H9 (cell line): ENCODE measurements around the gene FADS3. TPM values are rescaled to one million over a fixed set of nuclear protein-coding genes. Genes with fewer than 3 reads are reported as not detected.

Source experiments
- DNase-seq: peaks from one replicate; pipeline ENCODE4 v3.0.0-alpha.2; 2017
- H2AFZ ChIP-seq: one replicate; pipeline ENCODE4 v1.6.1; 2013; ENCODE audit warnings: mild to moderate bottlenecking, low read length, control low read depth, moderate library complexity
- H2AK5ac ChIP-seq: 2 replicates; pipeline ENCODE4 v1.6.1; 2013; ENCODE audit warnings: low read length, control low read depth, mixed read lengths; ENCODE audit not compliant: insufficient read length
- H2BK120ac ChIP-seq: one replicate; pipeline ENCODE4 v1.6.1; 2013; ENCODE audit warnings: low read depth, mild to moderate bottlenecking, low read length, control low read depth, inconsistent platforms; ENCODE audit not compliant: poor library complexity, severe bottlenecking
- H2BK12ac ChIP-seq: 2 replicates; pipeline ENCODE4 v1.6.1; 2013; ENCODE audit warnings: low read length, control low read depth, mixed read lengths, low read depth; ENCODE audit not compliant: insufficient read length
- H2BK15ac ChIP-seq: 2 replicates; pipeline ENCODE4 v1.6.1; 2013; ENCODE audit warnings: low read depth, low read length, control low read depth
- H2BK20ac ChIP-seq: one replicate; pipeline ENCODE4 v1.6.1; 2013; ENCODE audit warnings: low read depth, mild to moderate bottlenecking, low read length, control low read depth, inconsistent platforms; ENCODE audit not compliant: poor library complexity, severe bottlenecking
- H2BK5ac ChIP-seq: 2 replicates; pipeline ENCODE4 v1.6.1; 2013; ENCODE audit warnings: low read length, control low read depth, mixed read lengths; ENCODE audit not compliant: insufficient read length
- H3K14ac ChIP-seq: 2 replicates; pipeline ENCODE4 v1.6.1; 2013; ENCODE audit warnings: low read length, control low read depth; ENCODE audit not compliant: insufficient read depth
- H3K18ac ChIP-seq: 2 replicates; pipeline ENCODE4 v1.6.1; 2013; ENCODE audit warnings: low read depth, mild to moderate bottlenecking, mixed read lengths, low read length, control low read depth; ENCODE audit not compliant: insufficient read length
- H3K23ac ChIP-seq: 2 replicates; pipeline ENCODE4 v1.6.1; 2013; ENCODE audit warnings: low read length, control low read depth, mixed read lengths, low read depth; ENCODE audit not compliant: insufficient read length
- H3K23me2 ChIP-seq: 2 replicates; pipeline ENCODE4 v1.6.1; 2013; ENCODE audit warnings: low read depth, mild to moderate bottlenecking, mixed read lengths, low read length, control low read depth; ENCODE audit not compliant: insufficient read length, poor library complexity, severe bottlenecking
- H3K27ac ChIP-seq: 2 replicates; pipeline ENCODE4 v1.5.1; 2013; ENCODE audit warnings: low read length, control low read depth, mixed read lengths, low read depth; ENCODE audit not compliant: insufficient read length
- H3K27me3 ChIP-seq: 2 replicates; pipeline ENCODE4 v1.6.1; 2013; ENCODE audit warnings: low read length, control low read depth, inconsistent platforms; ENCODE audit not compliant: insufficient read depth
- H3K4ac ChIP-seq: 2 replicates; pipeline ENCODE4 v1.6.1; 2013; ENCODE audit warnings: low read depth, mild to moderate bottlenecking, control low read depth, inconsistent platforms, low read length, moderate library complexity
- H3K4me1 ChIP-seq: 2 replicates; pipeline ENCODE4 v1.6.1; 2013; ENCODE audit warnings: low read length, control low read depth, inconsistent platforms; ENCODE audit not compliant: insufficient read depth
- H3K4me2 ChIP-seq: 2 replicates; pipeline ENCODE4 v1.6.1; 2013; ENCODE audit warnings: low read length, control low read depth, mixed read lengths; ENCODE audit not compliant: insufficient read length, insufficient read depth
- H3K56ac ChIP-seq: 2 replicates; pipeline ENCODE4 v1.6.1; 2013; ENCODE audit warnings: low read depth, mild to moderate bottlenecking, mixed read lengths, low read length, control low read depth; ENCODE audit not compliant: insufficient read length
- H3K79me1 ChIP-seq: 2 replicates; pipeline ENCODE4 v1.6.1; 2013; ENCODE audit warnings: low read depth, mild to moderate bottlenecking, moderate library complexity, low read length, control low read depth, inconsistent platforms; ENCODE audit not compliant: insufficient read depth, poor library complexity, severe bottlenecking
- H3K79me2 ChIP-seq: 2 replicates; pipeline ENCODE4 v1.6.1; 2013; ENCODE audit warnings: low read length, control low read depth, inconsistent platforms; ENCODE audit not compliant: insufficient read depth
- H3K9ac ChIP-seq: 2 replicates; pipeline ENCODE4 v1.6.1; 2013; ENCODE audit warnings: low read length, control low read depth, mixed read lengths; ENCODE audit not compliant: insufficient read length; ENCODE audit errors: extremely low read depth
- H3K9me3 ChIP-seq: one replicate; pipeline ENCODE4 v1.6.1; 2013; ENCODE audit warnings: low read depth, low read length, inconsistent platforms; ENCODE audit not compliant: control insufficient read depth
- H3T11ph ChIP-seq: one replicate; pipeline ENCODE4 v1.6.1; 2013; ENCODE audit warnings: mild to moderate bottlenecking, low read length, control low read depth, inconsistent platforms
- H4K20me1 ChIP-seq: one replicate; pipeline ENCODE4 v1.6.1; 2013; ENCODE audit not compliant: control insufficient read depth, insufficient read length, insufficient read depth
- H4K5ac ChIP-seq: 2 replicates; pipeline ENCODE4 v1.6.1; 2013; ENCODE audit warnings: low read depth, mild to moderate bottlenecking, mixed read lengths, low read length, control low read depth; ENCODE audit not compliant: insufficient read length
- H4K8ac ChIP-seq: replicated peaks from 2 replicates; pipeline ENCODE4 v1.6.1; 2013; ENCODE audit warnings: low read length, control low read depth, mixed read lengths, low read depth; ENCODE audit not compliant: insufficient read length
- H4K91ac ChIP-seq: 2 replicates; pipeline ENCODE4 v1.6.1; 2013; ENCODE audit warnings: low read depth, mild to moderate bottlenecking, moderate library complexity, mixed read lengths, low read length, control low read depth; ENCODE audit not compliant: insufficient read length
- H3K27ac Mint-ChIP-seq, 3 experiments: 2 replicates in 2 of 3; 3 replicates in 1 of 3; pipeline ENCODE4 v1.8.0; 2020 to 2021; ENCODE audit warnings: mixed read lengths in 3 of 3, mild to moderate bottlenecking in 1 of 3, moderate library complexity in 1 of 3
- H3K27me3 Mint-ChIP-seq: 2 replicates; pipeline ENCODE4 v1.8.0; 2021; ENCODE audit warnings: low read depth, mild to moderate bottlenecking, moderate library complexity, mixed read lengths
- H3K36me3 Mint-ChIP-seq, 3 experiments: 2 replicates in 2 of 3; 3 replicates in 1 of 3; pipeline ENCODE4 v1.8.0; 2020 to 2021; ENCODE audit warnings: low read depth in 3 of 3, mixed read lengths in 3 of 3; ENCODE audit not compliant: insufficient read depth in 1 of 3
- H3K4me1 Mint-ChIP-seq, 2 experiments: 2 replicates each; pipeline ENCODE4 v1.8.0; 2020; ENCODE audit warnings: mixed read lengths in 2 of 2
- H3K4me3 Mint-ChIP-seq, 2 experiments: 2 replicates in 1 of 2; 3 replicates in 1 of 2; pipeline ENCODE4 v1.8.0; 2020 to 2021; ENCODE audit warnings: mild to moderate bottlenecking in 2 of 2, mixed read lengths in 2 of 2, moderate library complexity in 1 of 2
- H3K9me3 Mint-ChIP-seq, 2 experiments: 2 replicates in 1 of 2; 3 replicates in 1 of 2; pipeline ENCODE4 v1.8.0; 2020; ENCODE audit warnings: mild to moderate bottlenecking in 2 of 2, mixed read lengths in 2 of 2, moderate library complexity in 1 of 2
- WGBS: extraction: QIAGEN DNeasy Blood & Tissue Kit; methylation state at CpG from one replicate; pipeline ENCODE4 v1.1.7; 2013; ENCODE audit warnings: missing lambda C conversion rate, low lambda C conversion rate, mixed read lengths; ENCODE audit not compliant: insufficient read length; ENCODE audit errors: extremely low coverage; 5-methylcytosine and 5-hydroxymethylcytosine counted together
- total RNA-seq: library from RNA; stranded (reverse); gene quantifications from 2 replicates; pipeline ENCODE4 v1.2.1, GENCODE V29; 2021
- TF ChIP-seq, protein P1 (sequence below): fragments of 200-600 bp; sonication (generic); conservative IDR thresholded peaks from 3 replicates; pipeline ENCODE4 v1.8.0; 2021; ENCODE audit warnings: antibody characterized with exemption, mild to moderate bottlenecking

Gene FADS3
- total RNA-seq, 1 experiment from 2014 or later: 34.9 TPM

DNA sequence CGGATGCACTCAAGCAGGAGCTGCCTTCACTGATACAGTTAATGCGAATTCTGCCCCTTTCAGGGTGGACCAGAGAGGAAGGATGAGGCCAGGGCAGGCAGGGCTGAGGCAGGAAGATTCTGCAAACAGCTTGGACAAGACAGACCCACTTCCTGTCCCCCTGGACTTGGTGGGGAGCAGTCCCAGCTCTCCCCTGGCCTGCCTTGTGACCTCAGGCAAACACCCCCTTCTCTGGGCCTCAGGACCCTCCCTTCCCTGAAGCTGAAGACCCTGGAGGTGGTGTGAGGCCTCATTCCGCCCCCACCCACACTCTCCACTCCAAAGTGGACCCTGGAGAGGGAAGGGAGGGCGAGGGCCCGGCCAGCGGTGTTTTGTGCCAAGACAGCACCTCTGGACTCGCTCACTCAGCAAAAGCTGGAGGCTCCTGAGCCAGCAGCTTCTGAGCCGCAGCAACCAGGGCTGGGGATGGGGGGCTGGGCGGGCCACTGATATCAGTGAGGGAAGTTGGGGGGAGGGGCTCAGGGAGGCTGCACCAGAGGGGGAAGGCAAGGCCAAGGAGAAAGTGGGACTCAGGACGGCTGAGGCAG is 17.5 kb upstream of the FADS3 start:
- Histone ChIP-seq H4K91ac (no peak overlapping the region), H3K4me1 (no peaks in the 10 kb centered on the region; the same call in 1 of the 2 replicates), H2BK5ac (no peak overlapping the region), H2AK5ac (no peak overlapping the region), H3K9ac (no peak overlapping the region), H4K20me1 (no peaks in the 10 kb centered on the region), H3T11ph (no peak overlapping the region), H3K56ac (no peak overlapping the region), H3K79me2 (no peaks in the 10 kb centered on the region), H2BK120ac (no peak overlapping the region), H2BK12ac (no peak overlapping the region), H3K27ac (no peak overlapping the region), H3K4ac (no peak overlapping the region), H3K27me3 (no peaks in the 10 kb centered on the region), H2BK15ac (no peak overlapping the region), H4K8ac (no peak overlapping the region), H3K14ac (peak overlapping the region; percentile 51; the same call in 1 of the 2 replicates), H2BK20ac (no peak overlapping the region), H3K18ac (no peak overlapping the region), H3K23me2 (no peaks in the 10 kb centered on the region), H3K79me1 (no peaks in the 10 kb centered on the region), H4K5ac (no peak overlapping the region), H3K9me3 (no peaks in the 10 kb centered on the region), H3K23ac (no peak overlapping the region), H2AFZ (no peak overlapping the region), H3K4me2 (no peak overlapping the region)
- Mint-ChIP-seq H3K9me3 (no peaks in the 10 kb centered on the region), H3K27ac (peak overlapping the region in 2 of 3 experiments; percentile 58 to 94; a peak in 3 of 7 replicates), H3K36me3 (no peaks in the 10 kb centered on the region), H3K27me3 (peaks cover 4% of the 10 kb centered on the region; the same call in 1 of the 2 replicates), H3K4me3 (no peak overlapping the region), H3K4me1 (peaks cover 13 to 37% of the 10 kb centered on the region in 2 experiments)
- no peak for DNase-seq
- no CpG with 5 or more reads among the region's 10 CpGs for WGBS
- TF ChIP-seq, protein P1, sequence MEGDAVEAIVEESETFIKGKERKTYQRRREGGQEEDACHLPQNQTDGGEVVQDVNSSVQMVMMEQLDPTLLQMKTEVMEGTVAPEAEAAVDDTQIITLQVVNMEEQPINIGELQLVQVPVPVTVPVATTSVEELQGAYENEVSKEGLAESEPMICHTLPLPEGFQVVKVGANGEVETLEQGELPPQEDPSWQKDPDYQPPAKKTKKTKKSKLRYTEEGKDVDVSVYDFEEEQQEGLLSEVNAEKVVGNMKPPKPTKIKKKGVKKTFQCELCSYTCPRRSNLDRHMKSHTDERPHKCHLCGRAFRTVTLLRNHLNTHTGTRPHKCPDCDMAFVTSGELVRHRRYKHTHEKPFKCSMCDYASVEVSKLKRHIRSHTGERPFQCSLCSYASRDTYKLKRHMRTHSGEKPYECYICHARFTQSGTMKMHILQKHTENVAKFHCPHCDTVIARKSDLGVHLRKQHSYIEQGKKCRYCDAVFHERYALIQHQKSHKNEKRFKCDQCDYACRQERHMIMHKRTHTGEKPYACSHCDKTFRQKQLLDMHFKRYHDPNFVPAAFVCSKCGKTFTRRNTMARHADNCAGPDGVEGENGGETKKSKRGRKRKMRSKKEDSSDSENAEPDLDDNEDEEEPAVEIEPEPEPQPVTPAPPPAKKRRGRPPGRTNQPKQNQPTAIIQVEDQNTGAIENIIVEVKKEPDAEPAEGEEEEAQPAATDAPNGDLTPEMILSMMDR: no peak
